Rectal smooth muscle tissue (tissue), 1 donor: ENCODE measurements around the gene ZBP1.

Experiments
- H3K27ac ChIP-seq: one replicate; pipeline ENCODE4 v1.7.0; 2013; ENCODE audit warnings: low read depth, low read length, inconsistent platforms
- H3K27me3 ChIP-seq: one replicate; pipeline ENCODE4 v1.7.0; 2013; ENCODE audit warnings: low read length; ENCODE audit not compliant: control insufficient read depth, insufficient read depth
- H3K36me3 ChIP-seq: one replicate; pipeline ENCODE4 v1.7.0; 2013; ENCODE audit warnings: low read length; ENCODE audit not compliant: control insufficient read depth, insufficient read depth
- H3K4me1 ChIP-seq: one replicate; pipeline ENCODE4 v1.7.0; 2013; ENCODE audit warnings: low read length; ENCODE audit not compliant: control insufficient read depth, insufficient read depth
- H3K4me3 ChIP-seq: one replicate; pipeline ENCODE4 v1.7.0; 2013; ENCODE audit warnings: low read length
- H3K9ac ChIP-seq: one replicate; pipeline ENCODE4 v1.7.0; 2013; ENCODE audit warnings: low read length

The ZBP1 gene

GRCh38 chr20:57579331-57579897 is 40.8 kb downstream of the ZBP1 start:
- Histone ChIP-seq H3K4me1 (peaks cover 38% of the 10 kb centered on the region), H3K27me3 (no peaks in the 10 kb centered on the region), H3K4me3 (no peak overlapping the region), H3K36me3 (no peaks in the 10 kb centered on the region), H3K27ac (no peak overlapping the region), H3K9ac (no peak overlapping the region)

DNA sequence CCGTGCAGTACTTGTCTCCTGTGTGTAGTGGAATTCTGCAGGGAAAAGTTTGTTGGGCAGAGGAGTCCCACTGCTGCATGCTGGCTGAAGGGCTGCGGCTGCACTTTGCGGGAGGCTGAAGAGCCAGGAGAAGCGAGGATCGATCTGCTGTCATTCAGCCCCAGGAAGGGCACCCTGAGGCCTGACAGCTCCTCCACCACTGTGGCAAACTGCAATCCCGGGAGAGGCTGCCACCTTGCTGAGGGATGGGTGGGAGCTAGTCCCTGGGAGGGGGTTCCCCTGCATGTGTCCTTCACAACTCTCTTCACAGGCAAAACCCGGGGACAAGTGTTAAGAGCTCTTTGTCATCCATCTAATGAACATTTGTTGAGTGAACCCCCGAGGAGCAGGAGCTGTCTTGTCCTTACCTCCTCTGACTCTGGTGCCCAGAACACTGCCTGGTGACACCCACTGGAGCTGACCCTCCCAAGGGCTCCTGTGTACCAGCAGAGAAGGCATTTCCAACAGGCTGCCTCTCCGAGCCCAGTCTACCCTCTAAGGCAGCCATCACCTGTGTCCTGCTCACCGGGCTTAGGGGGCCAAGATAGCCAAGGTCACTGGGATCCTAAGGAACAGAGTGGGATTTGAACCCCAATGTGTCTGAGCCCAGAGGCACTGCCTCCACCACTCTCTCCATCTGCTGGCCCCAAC is 41.6 kb downstream of the ZBP1 start:
- H3K36me3 ChIP-seq = no peaks in the 10 kb centered on the region
- H3K27me3 ChIP-seq = no peaks in the 10 kb centered on the region
- H3K4me1 ChIP-seq = peaks cover 38% of the 10 kb centered on the region

DNA sequence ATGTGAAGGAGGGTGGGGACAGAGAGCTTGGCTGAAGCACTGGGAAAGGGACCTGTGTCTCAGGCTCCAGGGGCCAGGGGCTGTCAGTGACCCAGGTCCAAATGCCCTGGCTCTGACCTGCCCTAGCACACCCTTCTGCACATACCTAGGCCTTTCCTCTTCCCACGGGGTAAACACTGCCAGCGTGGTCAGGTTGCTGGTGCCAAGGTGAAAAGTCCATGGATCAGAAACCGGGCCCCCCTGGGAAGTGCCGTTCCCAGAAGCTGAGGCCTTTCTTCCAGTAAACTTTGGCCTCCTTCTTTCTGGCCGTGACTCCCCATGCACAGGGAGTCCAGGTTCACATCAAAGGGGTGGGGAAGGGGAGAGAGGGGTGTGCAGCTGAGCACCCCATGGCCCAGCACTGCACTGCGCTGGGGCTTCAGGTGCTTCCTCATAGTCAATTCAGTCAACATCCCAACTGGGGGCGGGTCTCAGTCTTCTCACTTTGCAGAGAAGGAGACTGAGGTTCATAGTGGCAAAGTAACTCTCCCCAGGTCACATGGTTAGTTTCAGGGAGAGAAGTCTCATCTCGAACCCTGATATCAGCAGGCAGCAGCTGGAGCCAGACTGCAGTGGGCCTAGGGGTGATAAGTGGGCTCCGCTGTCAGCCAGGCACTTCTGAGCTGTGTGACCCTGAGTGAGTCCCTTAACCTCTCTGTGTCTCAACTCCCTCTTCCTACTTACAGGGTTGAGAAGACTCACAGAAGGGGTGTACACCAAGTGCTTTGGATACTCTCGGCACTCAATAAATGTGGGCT is 42.3 kb downstream of the ZBP1 start:
- Histone ChIP-seq H3K4me3 (no peak overlapping the region), H3K27ac (no peak overlapping the region), H3K27me3 (no peaks in the 10 kb centered on the region), H3K36me3 (no peaks in the 10 kb centered on the region), H3K4me1 (peaks cover 31% of the 10 kb centered on the region), H3K9ac (no peak overlapping the region)

More for the DNA sequence above, 41.6 kb downstream of the ZBP1 start:
- H3K4me3 ChIP-seq = no peak overlapping the region
- H3K9ac ChIP-seq = no peak overlapping the region
- H3K27ac ChIP-seq = no peak overlapping the region

DNA sequence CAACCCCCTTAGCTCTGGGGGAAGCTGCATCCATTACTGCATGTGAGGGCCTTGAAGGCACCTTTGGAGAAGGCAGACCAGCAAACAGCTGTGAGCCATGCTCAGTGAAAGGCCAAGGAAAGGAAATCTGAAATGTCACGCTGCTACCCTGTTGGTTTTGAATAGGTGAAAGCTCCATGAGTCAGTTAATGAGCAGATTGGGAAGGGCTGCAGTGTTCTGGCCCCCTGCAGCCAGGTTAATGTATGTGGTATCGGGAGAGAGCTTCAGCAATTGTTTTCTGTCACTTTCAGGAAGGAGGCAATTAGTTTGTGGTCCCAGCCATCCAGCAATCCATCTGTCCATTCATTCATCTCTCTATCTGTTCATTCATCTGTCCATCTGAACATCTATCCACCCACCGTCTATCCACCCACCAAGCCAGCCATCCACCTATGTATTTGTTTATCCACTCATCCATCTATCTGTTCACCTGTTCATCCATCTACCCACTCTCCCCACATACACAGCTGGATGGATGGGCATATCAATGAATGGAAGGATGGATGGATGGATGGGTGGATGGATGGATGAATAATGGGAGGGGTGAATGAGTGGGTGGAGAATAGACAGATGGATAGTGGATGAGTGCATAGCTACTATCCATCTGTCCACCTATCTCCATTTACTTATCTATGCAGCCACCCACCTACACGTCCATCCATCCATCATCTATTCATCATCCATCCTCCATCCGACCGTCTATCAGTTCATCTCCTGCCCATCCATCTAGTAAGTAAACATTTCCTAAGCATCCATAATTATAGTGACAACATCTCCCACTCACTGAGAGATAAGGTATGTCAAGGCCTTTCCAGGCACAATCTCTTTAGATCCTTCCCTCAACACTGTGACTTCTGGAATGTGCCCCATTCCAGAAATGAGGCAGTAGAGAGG is 43.3 kb downstream of the ZBP1 start:
- Histone ChIP-seq H3K27ac (no peak overlapping the region), H3K9ac (no peak overlapping the region), H3K27me3 (no peaks in the 10 kb centered on the region), H3K4me3 (no peak overlapping the region), H3K36me3 (no peaks in the 10 kb centered on the region), H3K4me1 (peaks cover 23% of the 10 kb centered on the region)

DNA sequence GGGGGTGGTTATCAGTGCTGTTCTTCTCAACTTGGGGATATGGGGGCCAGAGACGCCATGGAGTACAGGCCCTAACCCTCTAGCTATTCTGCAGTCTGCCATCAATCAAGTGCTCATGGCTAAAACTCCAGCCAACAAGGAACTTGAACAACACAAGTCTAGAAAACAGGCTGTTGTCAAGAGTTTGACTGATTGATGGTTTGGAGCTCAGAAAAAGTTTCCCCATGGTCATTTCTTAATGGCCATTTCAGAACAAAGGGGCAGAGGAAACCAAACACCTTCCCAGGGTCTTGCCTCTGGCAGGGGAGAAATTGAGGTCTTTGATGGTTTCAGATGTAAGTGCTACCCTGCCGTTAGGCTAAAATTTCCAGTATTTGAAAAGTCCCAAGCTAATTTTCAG is 44.2 kb downstream of the ZBP1 start:
- no peak overlapping the region for H3K27ac ChIP-seq
- no peaks in the 10 kb centered on the region for H3K36me3 ChIP-seq
- no peak overlapping the region for H3K9ac ChIP-seq
- no peaks in the 10 kb centered on the region for H3K27me3 ChIP-seq
- peaks cover 15% of the 10 kb centered on the region for H3K4me1 ChIP-seq
- H3K4me3 ChIP-seq = no peak overlapping the region

- no peak overlapping the region for H3K27ac ChIP-seq
- H3K4me3 ChIP-seq = no peak overlapping the region
- H3K4me1 ChIP-seq = peaks cover 5% of the 10 kb centered on the region
- no peaks in the 10 kb centered on the region for H3K27me3 ChIP-seq
- H3K9ac ChIP-seq = no peak overlapping the region
- H3K36me3 ChIP-seq = no peaks in the 10 kb centered on the region
Measured at GRCh38 chr20:57574954-57575353, 45.3 kb downstream of the ZBP1 start.

DNA sequence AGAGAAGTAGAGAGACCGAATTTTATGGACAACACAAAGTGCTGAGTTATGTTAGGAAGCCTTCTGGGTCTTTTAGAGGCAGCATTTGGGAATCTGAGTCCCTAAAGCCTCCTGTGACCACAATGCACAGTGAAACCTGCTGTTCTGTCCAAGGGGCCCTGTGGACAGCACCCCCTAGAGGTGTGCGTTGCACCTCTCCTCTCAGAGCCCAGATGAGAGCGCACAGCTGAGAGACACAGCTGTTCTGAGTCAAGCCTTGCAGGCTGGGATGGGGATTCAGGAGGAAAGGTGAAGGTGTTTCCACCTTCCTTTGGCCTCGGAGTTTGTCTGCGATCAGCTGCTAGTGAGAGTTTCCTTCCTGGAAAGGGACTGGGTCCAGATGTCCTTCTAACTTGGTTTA is 46.3 kb downstream of the ZBP1 start:
- Histone ChIP-seq H3K9ac (no peak overlapping the region), H3K4me1 (no peaks in the 10 kb centered on the region), H3K27ac (no peak overlapping the region), H3K27me3 (no peaks in the 10 kb centered on the region), H3K36me3 (no peaks in the 10 kb centered on the region), H3K4me3 (no peak overlapping the region)

GRCh38 chr20:57573242-57573641 is 47.0 kb downstream of the ZBP1 start:
- Histone ChIP-seq H3K27me3 (no peaks in the 10 kb centered on the region), H3K4me1 (no peaks in the 10 kb centered on the region), H3K4me3 (no peak overlapping the region), H3K9ac (no peak overlapping the region), H3K36me3 (no peaks in the 10 kb centered on the region), H3K27ac (no peak overlapping the region)

DNA sequence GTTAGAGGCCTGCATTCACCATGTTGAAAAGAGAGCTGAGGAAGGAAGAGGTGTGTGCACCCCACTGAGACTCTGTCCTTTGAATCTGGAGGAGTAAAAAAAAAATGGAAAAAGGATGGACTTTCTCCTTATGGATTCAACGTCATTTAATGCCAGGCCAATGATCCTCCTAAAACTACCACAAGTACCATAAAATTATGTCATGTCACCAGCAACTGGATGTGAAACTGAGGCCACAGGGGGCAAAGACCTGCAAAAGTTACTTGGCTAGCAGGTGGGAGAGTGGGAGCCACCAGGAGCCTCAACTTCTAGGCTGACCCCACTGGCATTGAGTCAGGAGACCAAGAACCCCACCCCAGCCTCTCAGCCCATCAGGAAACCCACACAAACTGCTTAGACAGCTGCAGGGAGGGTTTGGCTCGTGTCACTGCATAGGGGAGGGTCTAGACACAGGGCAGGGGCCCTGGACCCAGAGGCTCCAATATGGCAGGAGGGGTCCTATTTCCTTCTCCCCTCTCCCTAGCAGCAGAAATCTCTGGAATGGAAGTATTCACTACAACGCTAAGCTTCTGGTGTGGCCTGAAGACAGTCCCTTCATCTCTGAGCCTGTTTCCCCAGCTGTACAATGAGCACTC is 48.3 kb downstream of the ZBP1 start:
- no peak overlapping the region for H3K27ac ChIP-seq

GRCh38 chr20:57570920-57571319 is 49.3 kb downstream of the ZBP1 start:
- Histone ChIP-seq H3K9ac (no peak overlapping the region), H3K27me3 (no peaks in the 10 kb centered on the region), H3K36me3 (no peaks in the 10 kb centered on the region), H3K4me3 (no peak overlapping the region), H3K27ac (no peak overlapping the region), H3K4me1 (no peaks in the 10 kb centered on the region)

More for the DNA sequence above, 48.3 kb downstream of the ZBP1 start:
- no peak overlapping the region for H3K9ac ChIP-seq
- H3K4me3 ChIP-seq = no peak overlapping the region
- no peaks in the 10 kb centered on the region for H3K36me3 ChIP-seq
- H3K27me3 ChIP-seq = no peaks in the 10 kb centered on the region
- H3K4me1 ChIP-seq = no peaks in the 10 kb centered on the region

- Histone ChIP-seq H3K36me3 (no peaks in the 10 kb centered on the region), H3K27me3 (no peaks in the 10 kb centered on the region), H3K4me3 (no peak overlapping the region), H3K27ac (no peak overlapping the region), H3K9ac (no peak overlapping the region), H3K4me1 (no peaks in the 10 kb centered on the region)
Measured at GRCh38 chr20:57570145-57570850, 49.9 kb downstream of the ZBP1 start.
